ENCODE data around the gene PTOV1.
A peak's percentile ranks its signal among the peaks of the same experiment; 100 is the strongest.

The PTOV1 gene

GRCh38 chr19:49806620-49806959 is 44.4 kb upstream of the PTOV1 start:
- in situ Hi-C loops (cut with MboI; ENCODE audit: low pct_unique_long_range_greater_than_20kb, low sequenced_read_pairs, unreplicated experiment): no loop called here
- no peak for DNase-seq (ENCODE audit: low spot score)
- TF ChIP-seq CTCF (IDR thresholded peaks at IDR 0.05; ENCODE audit: extremely low read depth, insufficient read depth, missing control alignments): no peak

GRCh38 chr19:49807058-49807903 is 43.7 kb upstream of the PTOV1 start:
- no peak for DNase-seq (ENCODE audit: low spot score)
- in situ Hi-C loops (cut with MboI; ENCODE audit: low pct_unique_long_range_greater_than_20kb, low sequenced_read_pairs, unreplicated experiment): no loop called here
- no peak for TF ChIP-seq CTCF (IDR thresholded peaks at IDR 0.05; ENCODE audit: extremely low read depth, insufficient read depth, missing control alignments)

GRCh38 chr19:49807904-49808675 is 42.9 kb upstream of the PTOV1 start:
- no peak for DNase-seq (ENCODE audit: low spot score)
- in situ Hi-C loops (cut with MboI; ENCODE audit: low pct_unique_long_range_greater_than_20kb, low sequenced_read_pairs, unreplicated experiment): no loop called here
- TF ChIP-seq CTCF (IDR thresholded peaks at IDR 0.05; ENCODE audit: extremely low read depth, insufficient read depth, missing control alignments): no peak

GRCh38 chr19:49808711-49809159 is 42.2 kb upstream of the PTOV1 start:
- no peak for TF ChIP-seq CTCF (IDR thresholded peaks at IDR 0.05; ENCODE audit: extremely low read depth, insufficient read depth, missing control alignments)
- in situ Hi-C loops (cut with MboI; ENCODE audit: low pct_unique_long_range_greater_than_20kb, low sequenced_read_pairs, unreplicated experiment): no loop called here
- DNase-seq (ENCODE audit: low spot score): peak; percentile 95

- no peak for DNase-seq (ENCODE audit: low spot score)
- TF ChIP-seq CTCF (IDR thresholded peaks at IDR 0.05; ENCODE audit: extremely low read depth, insufficient read depth, missing control alignments): peak; percentile 35
- in situ Hi-C loops (cut with MboI; ENCODE audit: low pct_unique_long_range_greater_than_20kb, low sequenced_read_pairs, unreplicated experiment): no loop called here
These were observed 41.6 kb upstream of the PTOV1 start for GRCh38 chr19:49809160-49809940.

GRCh38 chr19:49809941-49810389 is 41.0 kb upstream of the PTOV1 start:
- TF ChIP-seq CTCF (IDR thresholded peaks at IDR 0.05; ENCODE audit: extremely low read depth, insufficient read depth, missing control alignments): no peak
- DNase-seq (ENCODE audit: low spot score): no peak
- in situ Hi-C loops (cut with MboI; ENCODE audit: low pct_unique_long_range_greater_than_20kb, low sequenced_read_pairs, unreplicated experiment): no loop called here
